ENCODE data around the gene GNB4.

GNB4 gene

GRCh38 chr3:179452872-179453271 is 1.6 kb upstream of the GNB4 start:
- no peak for TF ChIP-seq CTCF (IDR thresholded peaks at IDR 0.05; ENCODE audit: poor library complexity, severe bottlenecking)
- peaks cover 11% of the 10 kb centered on the region for H3K4me1 ChIP-seq (ENCODE audit: insufficient read depth, poor library complexity, severe bottlenecking)
- no peaks in the 10 kb centered on the region for H3K36me3 ChIP-seq (ENCODE audit: low read depth)
- H3K27me3 ChIP-seq (ENCODE audit: insufficient read depth, poor library complexity, severe bottlenecking), result no peaks in the 10 kb centered on the region
- H3K27ac ChIP-seq (ENCODE audit: poor library complexity, severe bottlenecking), result no peak overlapping the region
- no peaks in the 10 kb centered on the region for H3K9me3 ChIP-seq (ENCODE audit: severe bottlenecking)
- DNase-seq (ENCODE audit: low spot score), result no peak
- ATAC-seq (ENCODE audit: low read depth), result no peak
- no peak overlapping the region for H3K4me3 ChIP-seq (ENCODE audit: severe bottlenecking)

GRCh38 chr3:179452176-179452564 is 900 bp upstream of the GNB4 start:
- Histone ChIP-seq H3K27ac (ENCODE audit: poor library complexity, severe bottlenecking) (peak overlapping the region; percentile 49), H3K9me3 (ENCODE audit: severe bottlenecking) (no peaks in the 10 kb centered on the region), H3K36me3 (ENCODE audit: low read depth) (no peaks in the 10 kb centered on the region), H3K27me3 (ENCODE audit: insufficient read depth, poor library complexity, severe bottlenecking) (no peaks in the 10 kb centered on the region), H3K4me1 (ENCODE audit: insufficient read depth, poor library complexity, severe bottlenecking) (peaks cover 11% of the 10 kb centered on the region), H3K4me3 (ENCODE audit: severe bottlenecking) (no peak overlapping the region)
- TF ChIP-seq CTCF (IDR thresholded peaks at IDR 0.05; ENCODE audit: poor library complexity, severe bottlenecking), result no peak
- ATAC-seq (ENCODE audit: low read depth) (no peak), DNase-seq (ENCODE audit: low spot score) (no peak)

- ATAC-seq (ENCODE audit: low read depth) (peak; percentile 26), DNase-seq (ENCODE audit: low spot score) (no peak)
- H3K36me3 ChIP-seq (ENCODE audit: low read depth), result no peaks in the 10 kb centered on the region; the same call in 1 of the 2 replicates
- TF ChIP-seq CTCF (IDR thresholded peaks at IDR 0.05; ENCODE audit: poor library complexity, severe bottlenecking), result no peak
- H3K4me3 ChIP-seq (ENCODE audit: severe bottlenecking), result peak overlapping the region; percentile 84
- peak overlapping the region; percentile 49 for H3K27ac ChIP-seq (ENCODE audit: poor library complexity, severe bottlenecking)
- H3K9me3 ChIP-seq (ENCODE audit: severe bottlenecking), result no peaks in the 10 kb centered on the region
- peaks cover 11% of the 10 kb centered on the region for H3K4me1 ChIP-seq (ENCODE audit: insufficient read depth, poor library complexity, severe bottlenecking)
- H3K27me3 ChIP-seq (ENCODE audit: insufficient read depth, poor library complexity, severe bottlenecking), result no peaks in the 10 kb centered on the region
Observed at GRCh38 chr3:179450901-179451264, 387 bp downstream of the GNB4 start.

- ATAC-seq (ENCODE audit: low read depth) (0 out of 3 replicates have a peak, but pooled peaks have one; percentile 12), DNase-seq (ENCODE audit: low spot score) (no peak)
- Histone ChIP-seq H3K27ac (ENCODE audit: poor library complexity, severe bottlenecking) (peak overlapping the region; percentile 49), H3K4me3 (ENCODE audit: severe bottlenecking) (peak overlapping the region; percentile 84), H3K9me3 (ENCODE audit: severe bottlenecking) (no peaks in the 10 kb centered on the region), H3K27me3 (ENCODE audit: insufficient read depth, poor library complexity, severe bottlenecking) (no peaks in the 10 kb centered on the region), H3K36me3 (ENCODE audit: low read depth) (no peaks in the 10 kb centered on the region; the same call in 1 of the 2 replicates), H3K4me1 (ENCODE audit: insufficient read depth, poor library complexity, severe bottlenecking) (peaks cover 11% of the 10 kb centered on the region)
- TF ChIP-seq CTCF (IDR thresholded peaks at IDR 0.05; ENCODE audit: poor library complexity, severe bottlenecking), result no peak
Observed at GRCh38 chr3:179450261-179450701, 989 bp downstream of the GNB4 start.

- no peak overlapping the region for H3K27ac ChIP-seq (ENCODE audit: poor library complexity, severe bottlenecking)
- H3K27me3 ChIP-seq (ENCODE audit: insufficient read depth, poor library complexity, severe bottlenecking), result no peaks in the 10 kb centered on the region
- ATAC-seq (ENCODE audit: low read depth), result no peak
- H3K9me3 ChIP-seq (ENCODE audit: severe bottlenecking), result no peaks in the 10 kb centered on the region
- peak overlapping the region; percentile 84 for H3K4me3 ChIP-seq (ENCODE audit: severe bottlenecking)
- TF ChIP-seq CTCF (IDR thresholded peaks at IDR 0.05; ENCODE audit: poor library complexity, severe bottlenecking), result no peak
- peaks cover 11% of the 10 kb centered on the region for H3K4me1 ChIP-seq (ENCODE audit: insufficient read depth, poor library complexity, severe bottlenecking)
- no peaks in the 10 kb centered on the region; the same call in 1 of the 2 replicates for H3K36me3 ChIP-seq (ENCODE audit: low read depth)
- no peak for DNase-seq (ENCODE audit: low spot score)
Observed at GRCh38 chr3:179449636-179450035, 1.6 kb downstream of the GNB4 start.

Measured in RWPE2 (cell line).